Suppressor macrophage treated with lipopolysaccharide for 1 hour (primary cell): ENCODE measurements around the gene FXYD5.
"Not testable (repeated sequence)": the region's sequence is repeated elsewhere in the genome, so short reads cannot be mapped to it uniquely, and the experiment has no call there.

Source experiments
- DNase-seq, 3 donors: peaks; one replicate each; pipeline ENCODE4 v3.0.0-alpha.2; 2020 to 2022

FXYD5 gene

GRCh38 chr19:35120492-35120891 lies 34.0 kb upstream of the FXYD5 start:
- peak; percentile 94 to 97 (median 97) for DNase-seq

- peak; percentile 61 to 70 (median 67) for DNase-seq
These were observed 33.6 kb upstream of the FXYD5 start for GRCh38 chr19:35120898-35121297.

- DNase-seq = no peak
These were observed 31.6 kb upstream of the FXYD5 start for GRCh38 chr19:35122687-35123551.

- DNase-seq = peak; percentile 64 to 84 (median 82)
These were observed 31.0 kb upstream of the FXYD5 start for GRCh38 chr19:35123573-35123972.

GRCh38 chr19:35124098-35125060 lies 30.2 kb upstream of the FXYD5 start:
- peak; percentile 94 to 97 (median 96) for DNase-seq

GRCh38 chr19:35125270-35125717 lies 29.2 kb upstream of the FXYD5 start:
- DNase-seq = no peak

- no peak for DNase-seq
These were observed 28.5 kb upstream of the FXYD5 start for GRCh38 chr19:35125749-35126623.

- no peak for DNase-seq
These were observed 27.9 kb upstream of the FXYD5 start for GRCh38 chr19:35126624-35126959.

GRCh38 chr19:35127871-35128270 lies 26.7 kb upstream of the FXYD5 start:
- no peak for DNase-seq

GRCh38 chr19:35128398-35129057 lies 26.0 kb upstream of the FXYD5 start:
- no peak for DNase-seq

- DNase-seq = not testable (repeated sequence)
These were observed 24.7 kb upstream of the FXYD5 start for GRCh38 chr19:35129724-35130274.

GRCh38 chr19:35130761-35131720 lies 23.5 kb upstream of the FXYD5 start:
- no peak for DNase-seq

GRCh38 chr19:35132254-35132653 lies 22.3 kb upstream of the FXYD5 start:
- DNase-seq = no peak

- no peak for DNase-seq
These were observed 20.7 kb upstream of the FXYD5 start for GRCh38 chr19:35133826-35134225.

GRCh38 chr19:35134601-35135242 lies 19.8 kb upstream of the FXYD5 start, which contains the start of gene LGI4:
TSS of gene LGI4 (minus strand) at chr19:35135059. CDS start at chr19:35134680, 379 bp downstream.
- no peak for DNase-seq

- DNase-seq = peak; percentile 73 to 85 (median 83)
These were observed 19.1 kb upstream of the FXYD5 start for GRCh38 chr19:35135389-35135909.

- DNase-seq = no peak
These were observed 18.3 kb upstream of the FXYD5 start for GRCh38 chr19:35136231-35136630.

GRCh38 chr19:35136977-35137702 lies 17.4 kb upstream of the FXYD5 start:
- no peak for DNase-seq
